Neural progenitor cell (in vitro differentiated cells): ENCODE results near the gene NRG2.

ENCODE experiments used
- CTCF ChIP-seq: fragments of 200-600 bp; sonication (generic); IDR thresholded peaks from 2 replicates; pipeline ENCODE4 v1.5.1; 2017; ENCODE audit warnings: antibody characterized with exemption, mild to moderate bottlenecking
- EZH2 ChIP-seq: fragments of 200-600 bp; sonication (generic); IDR thresholded peaks from 2 replicates; pipeline ENCODE4 v1.6.1; 2017; ENCODE audit warnings: antibody characterized with exemption, mild to moderate bottlenecking, moderate library complexity
- EZH2phosphoT487 ChIP-seq: fragments of 200-600 bp; sonication (generic); IDR thresholded peaks from 2 replicates; pipeline ENCODE4 v1.6.1; 2017; ENCODE audit warnings: antibody characterized with exemption

GRCh38 chr5:140018920-140019644 lies 24.0 kb downstream of the NRG2 start:
- TF ChIP-seq CTCF (no peak), EZH2 (no peak), EZH2phosphoT487 (no peak)
